H1 (cell line): ENCODE results near the gene INTS2.

Source experiments
- BRCA1 ChIP-seq: IDR thresholded peaks from 2 replicates; pipeline ENCODE4 v1.6.1; 2012; ENCODE audit warnings: low read depth, low read length, improper control_type of control experiment
- CBX8 ChIP-seq: fragments of 300-800, 300-1000 bp; sonication (generic); IDR thresholded peaks from 2 replicates; pipeline ENCODE4 v1.7.1; 2016; ENCODE audit warnings: low read depth, low read length, borderline replicate concordance
- CTCF ChIP-seq, 3 experiments: IDR thresholded peaks; 1 replicate in 2 of 3; 2 replicates in 1 of 3; pipeline versions ENCODE4 v1.5.1 to v1.6.1; 2011; ENCODE audit warnings: low read length in 3 of 3, mild to moderate bottlenecking in 3 of 3, inconsistent platforms in 2 of 3, low read depth in 1 of 3, moderate library complexity in 1 of 3; ENCODE audit not compliant: insufficient read depth in 1 of 3; ENCODE audit errors: control extremely low read depth in 1 of 3
- RAD21 ChIP-seq, 2 experiments: IDR thresholded peaks in 1 of 2; conservative IDR thresholded peaks in 1 of 2; 2 replicates each; pipeline ENCODE4 v1.6.1; 2011; ENCODE audit warnings: low read depth in 2 of 2, low read length in 2 of 2, improper control_type of control experiment in 1 of 2, inconsistent platforms in 1 of 2, mild to moderate bottlenecking in 1 of 2, moderate library complexity in 1 of 2
- SUZ12 ChIP-seq: fragments of 200-600 bp; sonication (generic); IDR thresholded peaks from 2 replicates; pipeline ENCODE4 v1.6.1; 2012; ENCODE audit warnings: mild to moderate bottlenecking, inconsistent platforms, low read length, moderate library complexity, mixed read lengths
- TAF1 ChIP-seq: IDR thresholded peaks from 2 replicates; pipeline ENCODE4 v1.6.1; 2011; ENCODE audit warnings: mild to moderate bottlenecking, low read depth, low read length
- TAF7 ChIP-seq: optimal IDR thresholded peaks from 2 replicates; pipeline ENCODE3; 2011; ENCODE audit warnings: low read depth, mild to moderate bottlenecking, inconsistent platforms, low read length, moderate library complexity, borderline replicate concordance
- USF2 ChIP-seq: IDR thresholded peaks from 2 replicates; pipeline ENCODE4 v1.6.1; 2011; ENCODE audit warnings: low read length, improper control_type of control experiment

- TF ChIP-seq CBX8 (no peak), CTCF (IDR thresholded peaks at IDR 0.05; ENCODE audit: control extremely low read depth in 1 of 3, insufficient read depth in 1 of 3, low read depth in 1 of 3, low read length in 3 of 3) (no peak), TAF1 (no peak), TAF7 (no peak), SUZ12 (no peak), RAD21 (IDR thresholded peaks at IDR 0.05 in 1 of 2, conservative IDR thresholded peaks at IDR 0.05 in 1 of 2; ENCODE audit: low read depth in 2 of 2, low read length in 2 of 2) (no peak), USF2 (no peak), BRCA1 (no peak)
These were observed 91.3 kb downstream of the INTS2 start for GRCh38 chr17:61836266-61837174.
